K562 (cell line): ENCODE measurements around the gene PEX10. TPM values are rescaled to one million over a fixed set of nuclear protein-coding genes. Genes with fewer than 3 reads are reported as not detected.

Experiments
- E2F5 ChIP-seq: sonication (generic); formaldehyde crosslinking; IDR thresholded peaks from 2 replicates; pipeline ENCODE4 v1.8.0; 2022; ENCODE audit warnings: mild to moderate bottlenecking, missing genetic modification reagents
- ILF3 ChIP-seq: fragments of 450-650 bp; IDR thresholded peaks from 2 replicates; pipeline ENCODE4 v1.6.1; 2018; ENCODE audit warnings: antibody characterized with exemption, mild to moderate bottlenecking, moderate library complexity, borderline replicate concordance
- polyA plus RNA-seq, 8 experiments: library from polyadenylated mRNA; depleted of rRNA in 4 of 8; stranded (reverse) in 5 of 8; unstranded in 3 of 8; fragments of >200 nt; fragmentation: Nextera tagmentation in 2 of 8; fragmentation: Illumina TruSeq in 1 of 8; extraction: Ambion mirVana in 2 of 8; extraction: Trizol in 1 of 8; gene quantifications; 2 replicates each; pipeline versions ENCODE4 v1.2.1 to v1.2.3, GENCODE V29; 2011 to 2014; ENCODE audit warnings: inconsistent platforms in 1 of 8, missing spikeins in 1 of 8
- total RNA-seq, 7 experiments: library from RNA; depleted of rRNA in 6 of 7; stranded (reverse); fragments of >200 nt in 6 of 7; fragmentation: Illumina TruSeq in 2 of 7; extraction: Trizol in 2 of 7; gene quantifications; 2 replicates each; pipeline versions ENCODE4 v1.2.1 to v1.2.3, GENCODE V29; 2011 to 2021; ENCODE audit warnings: low replicate concordance in 1 of 7
- TF ChIP-seq, protein P1 (sequence below): fragments of 450-650 bp; IDR thresholded peaks from 2 replicates; pipeline ENCODE4 v1.6.1; 2017; ENCODE audit warnings: antibody characterized with exemption, mild to moderate bottlenecking
- TF ChIP-seq, protein P2 (sequence below): fragments of 150-350 bp; conservative IDR thresholded peaks from 2 replicates; pipeline ENCODE4 v1.6.1; 2014; ENCODE audit warnings: low read length

The PEX10 gene
- total and polyA plus RNA-seq, 9 of the 15 experiments (the other 6 are each of a cell fraction or from before 2014, with no cell fraction given) = 0.03 to 26.2 (median 8.7) TPM

DNA sequence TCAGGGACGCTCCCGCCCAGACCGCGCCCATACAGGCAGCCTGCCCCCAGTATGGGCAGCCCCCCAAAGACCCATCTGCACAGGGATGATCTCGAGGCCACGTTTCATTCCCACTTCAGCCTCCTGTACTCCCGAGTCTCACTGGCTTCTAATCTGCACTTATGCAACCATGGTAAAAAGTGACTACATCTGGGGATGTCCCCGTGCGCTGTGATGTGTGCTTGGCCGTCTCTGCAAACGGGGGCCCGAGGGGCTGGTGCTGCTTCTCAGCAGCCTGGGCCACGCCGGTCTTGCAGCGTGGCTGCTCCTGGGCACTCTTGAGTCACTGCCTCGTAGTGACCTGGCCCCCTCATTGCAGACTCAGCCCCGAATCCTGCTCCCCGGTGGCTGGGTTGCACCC, 46.3 kb upstream of the PEX10 start (continued):
- TF ChIP-seq ILF3 (no peak), E2F5 (CRISPR knock-in tag) (no peak)
- TF ChIP-seq, protein P1, sequence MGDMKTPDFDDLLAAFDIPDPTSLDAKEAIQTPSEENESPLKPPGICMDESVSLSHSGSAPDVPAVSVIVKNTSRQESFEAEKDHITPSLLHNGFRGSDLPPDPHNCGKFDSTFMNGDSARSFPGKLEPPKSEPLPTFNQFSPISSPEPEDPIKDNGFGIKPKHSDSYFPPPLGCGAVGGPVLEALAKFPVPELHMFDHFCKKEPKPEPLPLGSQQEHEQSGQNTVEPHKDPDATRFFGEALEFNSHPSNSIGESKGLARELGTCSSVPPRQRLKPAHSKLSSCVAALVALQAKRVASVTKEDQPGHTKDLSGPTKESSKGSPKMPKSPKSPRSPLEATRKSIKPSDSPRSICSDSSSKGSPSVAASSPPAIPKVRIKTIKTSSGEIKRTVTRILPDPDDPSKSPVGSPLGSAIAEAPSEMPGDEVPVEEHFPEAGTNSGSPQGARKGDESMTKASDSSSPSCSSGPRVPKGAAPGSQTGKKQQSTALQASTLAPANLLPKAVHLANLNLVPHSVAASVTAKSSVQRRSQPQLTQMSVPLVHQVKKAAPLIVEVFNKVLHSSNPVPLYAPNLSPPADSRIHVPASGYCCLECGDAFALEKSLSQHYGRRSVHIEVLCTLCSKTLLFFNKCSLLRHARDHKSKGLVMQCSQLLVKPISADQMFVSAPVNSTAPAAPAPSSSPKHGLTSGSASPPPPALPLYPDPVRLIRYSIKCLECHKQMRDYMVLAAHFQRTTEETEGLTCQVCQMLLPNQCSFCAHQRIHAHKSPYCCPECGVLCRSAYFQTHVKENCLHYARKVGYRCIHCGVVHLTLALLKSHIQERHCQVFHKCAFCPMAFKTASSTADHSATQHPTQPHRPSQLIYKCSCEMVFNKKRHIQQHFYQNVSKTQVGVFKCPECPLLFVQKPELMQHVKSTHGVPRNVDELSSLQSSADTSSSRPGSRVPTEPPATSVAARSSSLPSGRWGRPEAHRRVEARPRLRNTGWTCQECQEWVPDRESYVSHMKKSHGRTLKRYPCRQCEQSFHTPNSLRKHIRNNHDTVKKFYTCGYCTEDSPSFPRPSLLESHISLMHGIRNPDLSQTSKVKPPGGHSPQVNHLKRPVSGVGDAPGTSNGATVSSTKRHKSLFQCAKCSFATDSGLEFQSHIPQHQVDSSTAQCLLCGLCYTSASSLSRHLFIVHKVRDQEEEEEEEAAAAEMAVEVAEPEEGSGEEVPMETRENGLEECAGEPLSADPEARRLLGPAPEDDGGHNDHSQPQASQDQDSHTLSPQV = no peak
- TF ChIP-seq, protein P2, sequence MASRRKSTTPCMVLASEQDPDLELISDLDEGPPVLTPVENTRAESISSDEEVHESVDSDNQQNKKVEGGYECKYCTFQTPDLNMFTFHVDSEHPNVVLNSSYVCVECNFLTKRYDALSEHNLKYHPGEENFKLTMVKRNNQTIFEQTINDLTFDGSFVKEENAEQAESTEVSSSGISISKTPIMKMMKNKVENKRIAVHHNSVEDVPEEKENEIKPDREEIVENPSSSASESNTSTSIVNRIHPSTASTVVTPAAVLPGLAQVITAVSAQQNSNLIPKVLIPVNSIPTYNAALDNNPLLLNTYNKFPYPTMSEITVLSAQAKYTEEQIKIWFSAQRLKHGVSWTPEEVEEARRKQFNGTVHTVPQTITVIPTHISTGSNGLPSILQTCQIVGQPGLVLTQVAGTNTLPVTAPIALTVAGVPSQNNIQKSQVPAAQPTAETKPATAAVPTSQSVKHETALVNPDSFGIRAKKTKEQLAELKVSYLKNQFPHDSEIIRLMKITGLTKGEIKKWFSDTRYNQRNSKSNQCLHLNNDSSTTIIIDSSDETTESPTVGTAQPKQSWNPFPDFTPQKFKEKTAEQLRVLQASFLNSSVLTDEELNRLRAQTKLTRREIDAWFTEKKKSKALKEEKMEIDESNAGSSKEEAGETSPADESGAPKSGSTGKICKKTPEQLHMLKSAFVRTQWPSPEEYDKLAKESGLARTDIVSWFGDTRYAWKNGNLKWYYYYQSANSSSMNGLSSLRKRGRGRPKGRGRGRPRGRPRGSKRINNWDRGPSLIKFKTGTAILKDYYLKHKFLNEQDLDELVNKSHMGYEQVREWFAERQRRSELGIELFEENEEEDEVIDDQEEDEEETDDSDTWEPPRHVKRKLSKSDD = no peak
